ENCODE measurements around the gene TNIP2.

The TNIP2 gene

DNA sequence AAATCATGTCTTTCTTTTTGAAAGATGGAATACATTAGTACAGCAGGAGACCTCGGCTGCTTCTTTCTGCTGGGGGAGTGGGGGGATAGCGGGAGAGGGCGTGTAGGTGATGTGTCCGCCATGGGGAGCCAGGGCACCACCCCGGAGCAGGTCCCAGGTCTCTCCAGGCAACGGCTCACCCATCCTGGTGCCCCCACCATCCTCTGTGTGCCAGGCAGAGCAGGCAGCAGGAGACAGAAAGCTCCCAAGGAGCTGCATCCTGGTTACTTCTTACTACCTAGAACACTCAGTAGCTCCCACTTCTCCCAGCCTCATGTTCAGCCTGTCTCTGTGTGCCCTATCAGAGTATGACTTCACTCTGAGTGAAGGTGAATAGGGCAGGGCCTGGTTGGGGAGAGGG lies 23.6 kb downstream of the TNIP2 start:
- ChIA-PET CTCF (no interaction called here), POLR2A (no interaction called here)

DNA sequence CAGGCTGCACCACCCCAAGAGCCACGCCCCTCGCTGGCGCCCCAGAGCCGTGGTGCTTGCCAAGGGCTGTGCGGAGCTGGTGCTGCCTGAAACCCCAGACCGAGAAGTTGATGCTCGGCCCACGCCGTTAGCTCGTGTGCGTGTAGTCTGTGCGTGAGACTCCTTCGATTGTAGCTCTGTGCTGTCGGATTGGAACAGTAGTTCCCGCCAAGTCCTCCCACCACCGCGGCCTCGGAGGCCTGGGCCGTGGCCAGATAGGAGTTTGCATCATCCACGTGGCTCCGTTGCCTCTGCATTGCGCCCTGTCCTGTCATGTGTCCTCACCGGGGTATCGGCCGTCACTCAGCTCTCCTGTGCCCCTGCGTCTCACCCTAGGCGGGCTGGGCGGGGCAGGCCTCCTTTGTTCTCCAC lies 24.2 kb downstream of the TNIP2 start:
- Histone ChIP-seq H3K4me1 (ENCODE audit: control insufficient read depth, insufficient read depth, low read length) (no peaks in the 10 kb centered on the region), H3K9me3 (ENCODE audit: control insufficient read depth, insufficient read depth, low read depth, low read length) (no peaks in the 10 kb centered on the region), H3K36me3 (ENCODE audit: control insufficient read depth in 2 of 2, insufficient read depth in 1 of 2, low read length in 2 of 2) (peaks cover 0 to 48% of the 10 kb centered on the region in 2 experiments; a peak in 2 of 3 replicates), H3K27ac (ENCODE audit: extremely low read depth, low read depth, low read length) (no peak overlapping the region), H3K4me3 (ENCODE audit: low read depth, low read length) (no peak overlapping the region)
- CTCF ChIA-PET = no interaction called here
- TF ChIP-seq, protein P1, sequence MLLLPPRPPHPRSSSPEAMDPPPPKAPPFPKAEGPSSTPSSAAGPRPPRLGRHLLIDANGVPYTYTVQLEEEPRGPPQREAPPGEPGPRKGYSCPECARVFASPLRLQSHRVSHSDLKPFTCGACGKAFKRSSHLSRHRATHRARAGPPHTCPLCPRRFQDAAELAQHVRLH (tag by site-specific recombination; IDR thresholded peaks at IDR 0.05) = no peak
- TF ChIP-seq HOXD13 (CRISPR knock-in tag; IDR thresholded peaks at IDR 0.05; ENCODE audit: borderline replicate concordance) (no peak), WT1 (tag by site-specific recombination; IDR thresholded peaks at IDR 0.05) (no peak), YY2 (tag by site-specific recombination; IDR thresholded peaks at IDR 0.05) (no peak)
- TF ChIP-seq, protein P2, sequence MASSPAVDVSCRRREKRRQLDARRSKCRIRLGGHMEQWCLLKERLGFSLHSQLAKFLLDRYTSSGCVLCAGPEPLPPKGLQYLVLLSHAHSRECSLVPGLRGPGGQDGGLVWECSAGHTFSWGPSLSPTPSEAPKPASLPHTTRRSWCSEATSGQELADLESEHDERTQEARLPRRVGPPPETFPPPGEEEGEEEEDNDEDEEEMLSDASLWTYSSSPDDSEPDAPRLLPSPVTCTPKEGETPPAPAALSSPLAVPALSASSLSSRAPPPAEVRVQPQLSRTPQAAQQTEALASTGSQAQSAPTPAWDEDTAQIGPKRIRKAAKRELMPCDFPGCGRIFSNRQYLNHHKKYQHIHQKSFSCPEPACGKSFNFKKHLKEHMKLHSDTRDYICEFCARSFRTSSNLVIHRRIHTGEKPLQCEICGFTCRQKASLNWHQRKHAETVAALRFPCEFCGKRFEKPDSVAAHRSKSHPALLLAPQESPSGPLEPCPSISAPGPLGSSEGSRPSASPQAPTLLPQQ (tag by site-specific recombination; IDR thresholded peaks at IDR 0.05) = no peak
- POLR2A ChIA-PET = no interaction called here

More for the DNA sequence above, 23.6 kb downstream of the TNIP2 start:
- H3K9me3 ChIP-seq (ENCODE audit: control insufficient read depth, insufficient read depth, low read depth, low read length) = no peaks in the 10 kb centered on the region
- H3K36me3 ChIP-seq (ENCODE audit: control insufficient read depth in 2 of 2, insufficient read depth in 1 of 2, low read length in 2 of 2) = peaks cover 0 to 48% of the 10 kb centered on the region in 2 experiments; a peak in 2 of 3 replicates
- TF ChIP-seq ZNF239 (tag by site-specific recombination; IDR thresholded peaks at IDR 0.05) = no peak
- TF ChIP-seq ZNF16 (tag by site-specific recombination; IDR thresholded peaks at IDR 0.05; ENCODE audit: low read depth) = peak; percentile 30; the same call in 1 of the 2 replicates
- no peak for TF ChIP-seq ZNF510 (tag by site-specific recombination; IDR thresholded peaks at IDR 0.05; ENCODE audit: insufficient replicate concordance)
- no peak for TF ChIP-seq ZNF660 (tag by site-specific recombination; IDR thresholded peaks at IDR 0.05)
- no peak for TF ChIP-seq HOXA7 (CRISPR knock-in tag; IDR thresholded peaks at IDR 0.05; ENCODE audit: borderline replicate concordance)
- no peak for TF ChIP-seq ZNF184 (tag by site-specific recombination; IDR thresholded peaks at IDR 0.05)
- no peak overlapping the region for H3K4me3 ChIP-seq (ENCODE audit: low read depth, low read length)
- H3K4me1 ChIP-seq (ENCODE audit: control insufficient read depth, insufficient read depth, low read length) = no peaks in the 10 kb centered on the region
- no peak overlapping the region for H3K27ac ChIP-seq (ENCODE audit: extremely low read depth, low read depth, low read length)

DNA sequence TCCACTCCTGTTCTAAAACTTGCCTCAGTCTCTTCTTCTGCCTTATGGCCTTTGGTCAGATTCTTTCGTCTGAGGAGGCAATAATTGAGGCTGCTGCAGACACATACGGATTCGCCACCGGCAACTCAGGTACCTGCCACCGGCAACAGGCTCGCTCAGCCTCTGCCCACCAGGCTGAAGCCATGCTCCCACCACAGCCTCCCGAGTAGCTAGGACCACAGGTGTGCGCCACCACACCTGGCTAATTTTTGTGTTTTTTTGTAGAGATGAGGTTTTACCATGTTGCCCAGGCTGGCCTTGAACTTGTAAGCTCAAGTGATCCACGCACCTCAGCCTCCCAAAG lies 26.6 kb downstream of the TNIP2 start:
- no peak for TF ChIP-seq ZNF19 (tag by site-specific recombination; IDR thresholded peaks at IDR 0.05; ENCODE audit: low read depth)
- H3K4me1 ChIP-seq (ENCODE audit: control insufficient read depth, insufficient read depth, low read length) = no peaks in the 10 kb centered on the region
- H3K9me3 ChIP-seq (ENCODE audit: control insufficient read depth, insufficient read depth, low read depth, low read length) = no peaks in the 10 kb centered on the region
- H3K27ac ChIP-seq (ENCODE audit: extremely low read depth, low read depth, low read length) = no peak overlapping the region
- ChIA-PET POLR2A (no interaction called here), CTCF (no interaction called here)
- H3K36me3 ChIP-seq (ENCODE audit: control insufficient read depth in 2 of 2, insufficient read depth in 1 of 2, low read length in 2 of 2) = peaks cover 0 to 47% of the 10 kb centered on the region in 2 experiments; a peak in 2 of 3 replicates
- no peak overlapping the region for H3K4me3 ChIP-seq (ENCODE audit: low read depth, low read length)

DNA sequence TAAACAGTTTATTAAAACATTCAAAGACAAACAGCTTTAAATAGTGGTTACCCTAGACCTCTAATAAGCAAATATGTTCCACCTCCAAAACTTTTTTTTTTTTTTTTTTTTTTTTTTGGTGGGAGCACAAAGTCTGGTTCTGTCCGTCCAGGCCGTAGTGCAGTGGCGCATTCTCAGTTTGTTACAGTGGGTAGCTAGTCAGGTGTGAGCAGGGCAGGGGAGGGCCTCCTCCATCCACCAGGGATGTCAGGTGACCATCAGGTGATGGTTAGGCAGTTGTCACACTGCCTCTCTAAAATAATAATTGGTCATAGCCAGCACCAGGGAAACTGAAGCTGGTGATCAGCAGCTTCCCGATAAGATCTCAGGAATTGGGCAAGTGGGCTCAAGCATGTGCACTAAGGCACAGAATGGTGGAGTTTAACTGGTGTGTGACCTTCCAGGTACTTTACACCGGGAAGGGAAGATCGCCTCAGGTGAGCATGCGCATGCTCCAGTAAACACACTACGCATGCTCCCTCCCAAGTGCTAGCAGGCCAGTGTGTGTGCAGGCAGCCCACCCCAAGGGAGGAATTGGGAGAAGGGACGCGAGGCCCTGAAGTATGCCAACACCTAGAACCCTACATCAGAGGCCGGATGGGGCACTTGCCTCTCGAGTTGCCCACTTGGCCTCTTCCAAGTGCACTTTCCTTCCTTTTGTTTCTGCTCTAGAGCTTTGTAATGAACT lies 27.2 kb downstream of the TNIP2 start:
- Histone ChIP-seq H3K4me1 (ENCODE audit: control insufficient read depth, insufficient read depth, low read length) (no peaks in the 10 kb centered on the region), H3K36me3 (ENCODE audit: control insufficient read depth in 2 of 2, insufficient read depth in 1 of 2, low read length in 2 of 2) (peaks cover 0 to 42% of the 10 kb centered on the region in 2 experiments; a peak in 2 of 3 replicates), H3K4me3 (ENCODE audit: low read depth, low read length) (no peak overlapping the region), H3K27ac (ENCODE audit: extremely low read depth, low read depth, low read length) (no peak overlapping the region), H3K9me3 (ENCODE audit: control insufficient read depth, insufficient read depth, low read depth, low read length) (no peaks in the 10 kb centered on the region)
- ChIA-PET POLR2A (interaction anchor here (0.6 kb wide), 2 partner anchors 8 to 467 kb away, joined by 3 to 4 read pairs; no protein-coding TSS in a partner anchor), CTCF (interaction anchor here (0.7 kb wide), 1 partner anchor 509 kb away, joined by 3 read pairs; no protein-coding TSS in a partner anchor)
- TF ChIP-seq, protein P3, sequence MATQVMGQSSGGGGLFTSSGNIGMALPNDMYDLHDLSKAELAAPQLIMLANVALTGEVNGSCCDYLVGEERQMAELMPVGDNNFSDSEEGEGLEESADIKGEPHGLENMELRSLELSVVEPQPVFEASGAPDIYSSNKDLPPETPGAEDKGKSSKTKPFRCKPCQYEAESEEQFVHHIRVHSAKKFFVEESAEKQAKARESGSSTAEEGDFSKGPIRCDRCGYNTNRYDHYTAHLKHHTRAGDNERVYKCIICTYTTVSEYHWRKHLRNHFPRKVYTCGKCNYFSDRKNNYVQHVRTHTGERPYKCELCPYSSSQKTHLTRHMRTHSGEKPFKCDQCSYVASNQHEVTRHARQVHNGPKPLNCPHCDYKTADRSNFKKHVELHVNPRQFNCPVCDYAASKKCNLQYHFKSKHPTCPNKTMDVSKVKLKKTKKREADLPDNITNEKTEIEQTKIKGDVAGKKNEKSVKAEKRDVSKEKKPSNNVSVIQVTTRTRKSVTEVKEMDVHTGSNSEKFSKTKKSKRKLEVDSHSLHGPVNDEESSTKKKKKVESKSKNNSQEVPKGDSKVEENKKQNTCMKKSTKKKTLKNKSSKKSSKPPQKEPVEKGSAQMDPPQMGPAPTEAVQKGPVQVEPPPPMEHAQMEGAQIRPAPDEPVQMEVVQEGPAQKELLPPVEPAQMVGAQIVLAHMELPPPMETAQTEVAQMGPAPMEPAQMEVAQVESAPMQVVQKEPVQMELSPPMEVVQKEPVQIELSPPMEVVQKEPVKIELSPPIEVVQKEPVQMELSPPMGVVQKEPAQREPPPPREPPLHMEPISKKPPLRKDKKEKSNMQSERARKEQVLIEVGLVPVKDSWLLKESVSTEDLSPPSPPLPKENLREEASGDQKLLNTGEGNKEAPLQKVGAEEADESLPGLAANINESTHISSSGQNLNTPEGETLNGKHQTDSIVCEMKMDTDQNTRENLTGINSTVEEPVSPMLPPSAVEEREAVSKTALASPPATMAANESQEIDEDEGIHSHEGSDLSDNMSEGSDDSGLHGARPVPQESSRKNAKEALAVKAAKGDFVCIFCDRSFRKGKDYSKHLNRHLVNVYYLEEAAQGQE (tag by site-specific recombination; IDR thresholded peaks at IDR 0.05) = no peak
- no peak for TF ChIP-seq KLF8 (tag by site-specific recombination; IDR thresholded peaks at IDR 0.05)
- no peak for TF ChIP-seq ZNF776 (tag by site-specific recombination; IDR thresholded peaks at IDR 0.05; ENCODE audit: borderline replicate concordance)
